Activated T-cell treated with anti-CD3 and anti-CD28 coated beads, Interleukin-2, amount 50 U/mL, for 4 hours (primary cell): Measurements from ENCODE around the gene PARVA. TPM values are rescaled to one million over a fixed set of nuclear protein-coding genes. Genes with fewer than 3 reads are reported as not detected.

Source experiments
- ATAC-seq, 2 donors: fragments of 200-7000 bp; cut with Tn5 transposase; one replicate each; pipeline ENCODE4 v1.10.0; 2021
- DNase-seq: peaks from one replicate; pipeline ENCODE4 v3.0.0-alpha.2; 2020
- H3K27me3 Mint-ChIP-seq: one replicate; pipeline ENCODE4 v1.8.0; 2021; ENCODE audit warnings: low read depth, mixed read lengths
- H3K36me3 Mint-ChIP-seq: one replicate; pipeline ENCODE4 v1.8.0; 2022; ENCODE audit warnings: mixed read lengths; ENCODE audit not compliant: insufficient read depth
- H3K4me1 Mint-ChIP-seq: one replicate; pipeline ENCODE4 v1.8.0; 2021; ENCODE audit warnings: low read depth, mixed read lengths
- H3K4me3 Mint-ChIP-seq: one replicate; pipeline ENCODE4 v1.8.0; 2021; ENCODE audit warnings: mild to moderate bottlenecking, moderate library complexity, mixed read lengths
- H3K9me3 Mint-ChIP-seq: one replicate; pipeline ENCODE4 v1.8.0; 2021; ENCODE audit warnings: mixed read lengths
- total RNA-seq, 3 donors: library from RNA; stranded (reverse); gene quantifications; one replicate each; pipeline ENCODE4 v1.2.1, GENCODE V29; 2021

PARVA gene
- total RNA-seq, 3 donors from 2014 or later = 0.11 to 0.76 (median 0.15) TPM

DNA sequence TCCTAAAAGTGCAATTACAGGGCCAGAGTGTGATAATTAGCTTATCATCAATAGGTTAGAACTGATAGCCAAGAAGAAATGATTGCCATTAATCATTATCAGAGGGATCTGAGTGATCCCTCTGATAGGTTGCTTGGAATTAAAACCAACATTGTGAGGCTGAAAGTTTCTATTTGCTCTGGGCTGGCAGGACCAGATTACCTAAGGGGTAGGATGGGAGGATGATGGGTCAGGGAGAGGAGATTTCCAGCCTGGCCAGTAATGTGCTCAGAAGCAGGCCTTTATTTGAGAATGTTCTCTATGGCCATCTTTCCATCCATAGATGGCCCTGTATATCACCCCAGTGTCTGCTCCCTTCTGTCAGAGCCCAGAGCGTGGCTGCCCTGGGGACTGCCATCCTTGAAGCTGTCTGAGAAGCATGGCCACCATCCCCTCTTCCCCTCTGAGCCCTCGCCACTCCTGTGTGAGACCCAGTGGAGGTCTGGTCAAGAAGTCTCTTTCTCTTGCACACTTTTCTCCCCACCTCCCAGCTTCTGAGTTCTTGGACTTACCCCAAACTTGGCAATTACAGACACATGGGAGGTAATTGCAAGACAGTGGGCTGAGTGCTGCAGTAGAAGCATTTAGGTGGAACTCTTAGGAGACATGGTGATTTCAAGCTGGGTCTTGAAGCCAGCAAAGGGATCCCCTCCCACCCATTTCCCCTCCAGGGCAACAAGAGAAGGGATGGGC is 11.7 kb downstream of the PARVA start:
- H3K27me3 Mint-ChIP-seq = peaks cover 14% of the 10 kb centered on the region
- H3K4me3 Mint-ChIP-seq = no peak overlapping the region
- no peaks in the 10 kb centered on the region for H3K36me3 Mint-ChIP-seq
- peaks cover 5% of the 10 kb centered on the region for H3K9me3 Mint-ChIP-seq
- ATAC-seq (no peak), DNase-seq (no peak)
- no peaks in the 10 kb centered on the region for H3K4me1 Mint-ChIP-seq

- Mint-ChIP-seq H3K36me3 (no peaks in the 10 kb centered on the region), H3K4me1 (no peaks in the 10 kb centered on the region), H3K27me3 (peaks cover 16% of the 10 kb centered on the region), H3K9me3 (no peaks in the 10 kb centered on the region), H3K4me3 (no peak overlapping the region)
- ATAC-seq = no peak
- DNase-seq = no peak
Measured at GRCh38 chr11:12389676-12390657, 12.6 kb downstream of the PARVA start.

DNA sequence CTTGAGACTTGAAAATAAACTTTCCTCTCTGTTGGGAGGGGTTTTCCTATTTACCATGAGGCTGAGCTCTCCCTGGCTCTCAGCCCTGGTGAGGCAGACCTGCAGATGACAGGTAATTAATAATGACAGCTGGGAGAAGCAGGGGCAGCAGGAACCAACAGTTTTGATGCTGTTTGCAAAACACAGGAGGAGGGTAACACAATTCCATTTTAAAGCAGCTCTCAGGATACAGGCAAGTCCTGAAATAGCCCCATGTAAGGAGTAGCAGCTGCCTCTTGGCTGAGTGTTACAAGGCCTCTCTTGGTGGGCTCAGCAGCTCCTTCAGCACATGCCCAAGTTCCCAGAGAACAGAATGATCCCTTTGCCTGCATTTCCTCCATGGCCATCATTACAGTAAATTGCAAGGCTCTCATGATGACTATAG is 13.3 kb downstream of the PARVA start:
- peaks cover 16% of the 10 kb centered on the region for H3K27me3 Mint-ChIP-seq
- no peak overlapping the region for H3K4me3 Mint-ChIP-seq
- no peaks in the 10 kb centered on the region for H3K36me3 Mint-ChIP-seq
- ATAC-seq (no peak), DNase-seq (no peak)
- H3K9me3 Mint-ChIP-seq = no peaks in the 10 kb centered on the region
- no peaks in the 10 kb centered on the region for H3K4me1 Mint-ChIP-seq

- DNase-seq (no peak), ATAC-seq (no peak)
- peaks cover 5% of the 10 kb centered on the region for H3K27me3 Mint-ChIP-seq
- peaks cover 5% of the 10 kb centered on the region for H3K4me1 Mint-ChIP-seq
- no peaks in the 10 kb centered on the region for H3K36me3 Mint-ChIP-seq
- H3K9me3 Mint-ChIP-seq = no peaks in the 10 kb centered on the region
- no peak overlapping the region for H3K4me3 Mint-ChIP-seq
Measured at GRCh38 chr11:12392672-12393071, 15.3 kb downstream of the PARVA start.

GRCh38 chr11:12393691-12394090 is 16.3 kb downstream of the PARVA start:
- ATAC-seq = no peak
- no peaks in the 10 kb centered on the region for H3K36me3 Mint-ChIP-seq
- peaks cover 6% of the 10 kb centered on the region for H3K4me1 Mint-ChIP-seq
- DNase-seq = no peak
- no peak overlapping the region for H3K4me3 Mint-ChIP-seq
- no peaks in the 10 kb centered on the region for H3K9me3 Mint-ChIP-seq
- H3K27me3 Mint-ChIP-seq = peaks cover 5% of the 10 kb centered on the region

DNA sequence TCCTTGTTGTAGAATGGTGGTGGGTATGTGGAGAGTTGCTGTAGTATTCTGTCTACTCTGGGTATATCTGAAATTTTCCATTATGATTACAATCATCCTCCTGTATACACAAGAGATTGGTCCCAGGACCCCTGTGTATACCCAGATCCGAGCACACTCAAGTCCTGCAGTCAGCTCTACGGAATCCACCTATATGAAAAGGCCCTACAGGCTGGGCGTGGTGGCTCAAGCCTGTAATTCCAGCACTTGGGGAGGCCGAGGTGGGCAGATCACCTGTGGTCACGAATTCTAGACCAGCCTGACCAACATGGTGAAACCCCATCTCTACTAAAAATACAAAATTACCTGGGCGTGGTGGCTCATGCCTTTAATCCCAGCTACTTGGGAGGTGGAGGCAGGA is 17.2 kb downstream of the PARVA start:
- Mint-ChIP-seq H3K27me3 (peaks cover 5% of the 10 kb centered on the region), H3K4me1 (peaks cover 6% of the 10 kb centered on the region), H3K36me3 (no peaks in the 10 kb centered on the region), H3K4me3 (no peak overlapping the region), H3K9me3 (no peaks in the 10 kb centered on the region)
- no peak for DNase-seq
- no peak for ATAC-seq

GRCh38 chr11:12395333-12395732 is 18.0 kb downstream of the PARVA start:
- DNase-seq (no peak), ATAC-seq (no peak)
- Mint-ChIP-seq H3K27me3 (peaks cover 2% of the 10 kb centered on the region), H3K4me1 (peaks cover 6% of the 10 kb centered on the region), H3K36me3 (no peaks in the 10 kb centered on the region), H3K9me3 (no peaks in the 10 kb centered on the region), H3K4me3 (no peak overlapping the region)

DNA sequence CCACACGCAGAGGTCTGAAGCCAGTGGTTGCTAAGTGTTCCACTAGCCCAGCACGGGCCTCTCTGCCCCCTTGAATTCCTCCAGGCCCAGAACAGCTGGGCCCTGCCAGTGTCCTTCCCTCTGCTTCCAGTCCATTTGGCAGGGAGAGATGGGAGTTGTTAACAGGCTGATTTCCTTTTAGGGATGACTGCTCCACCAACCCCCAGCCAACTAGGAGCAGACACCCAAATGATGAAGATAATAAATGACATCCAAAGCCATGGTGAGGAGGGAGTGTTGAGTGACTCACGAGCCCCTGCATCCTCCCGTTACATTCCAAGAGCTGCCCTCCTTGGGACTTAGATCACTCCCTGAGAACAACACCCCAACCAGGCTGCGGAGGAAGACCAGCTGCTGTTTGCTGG is 20.6 kb downstream of the PARVA start:
- Mint-ChIP-seq H3K36me3 (no peaks in the 10 kb centered on the region), H3K4me3 (no peak overlapping the region), H3K9me3 (no peaks in the 10 kb centered on the region), H3K27me3 (peaks cover 2% of the 10 kb centered on the region), H3K4me1 (peaks cover 6% of the 10 kb centered on the region)
- ATAC-seq = no peak
- no peak for DNase-seq

DNA sequence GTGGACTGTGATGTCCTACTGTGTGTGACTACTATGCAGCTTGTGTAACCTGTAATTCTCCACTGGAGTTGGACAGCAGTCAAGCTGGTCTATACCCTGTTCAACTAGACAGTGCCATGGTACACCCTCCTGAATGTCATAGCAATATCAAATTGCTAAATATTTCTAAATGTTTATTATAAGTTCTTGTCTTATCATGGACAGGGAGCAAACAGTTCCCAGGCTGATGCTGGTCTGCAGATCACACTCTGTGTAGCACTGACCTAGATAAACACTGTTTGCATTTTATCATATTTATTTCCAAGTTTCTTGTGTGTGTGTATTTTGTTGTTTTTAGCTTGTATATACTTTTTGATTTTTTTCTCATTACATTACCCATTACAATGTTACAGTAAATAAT is 22.0 kb downstream of the PARVA start:
- no peak overlapping the region for H3K4me3 Mint-ChIP-seq
- DNase-seq = no peak

GRCh38 chr11:12402025-12402424 is 24.7 kb downstream of the PARVA start:
- Mint-ChIP-seq H3K36me3 (no peaks in the 10 kb centered on the region), H3K9me3 (no peaks in the 10 kb centered on the region), H3K4me1 (peaks cover 3% of the 10 kb centered on the region), H3K4me3 (no peak overlapping the region), H3K27me3 (no peaks in the 10 kb centered on the region)
- DNase-seq = no peak
- no peak for ATAC-seq

More for the DNA sequence above, 22.0 kb downstream of the PARVA start:
- no peaks in the 10 kb centered on the region for H3K36me3 Mint-ChIP-seq
- no peak for ATAC-seq
- H3K9me3 Mint-ChIP-seq = no peaks in the 10 kb centered on the region
- H3K27me3 Mint-ChIP-seq = peaks cover under 1% of the 10 kb centered on the region
- H3K4me1 Mint-ChIP-seq = peaks cover 6% of the 10 kb centered on the region

GRCh38 chr11:12402691-12403120 is 25.3 kb downstream of the PARVA start:
- Mint-ChIP-seq H3K4me1 (peaks cover under 1% of the 10 kb centered on the region), H3K4me3 (no peak overlapping the region), H3K36me3 (no peaks in the 10 kb centered on the region), H3K27me3 (no peaks in the 10 kb centered on the region), H3K9me3 (no peaks in the 10 kb centered on the region)
- DNase-seq (no peak), ATAC-seq (no peak)

GRCh38 chr11:12403122-12403996 is 26.0 kb downstream of the PARVA start:
- DNase-seq (no peak), ATAC-seq (no peak)
- no peaks in the 10 kb centered on the region for H3K27me3 Mint-ChIP-seq
- H3K36me3 Mint-ChIP-seq = no peaks in the 10 kb centered on the region
- H3K9me3 Mint-ChIP-seq = no peaks in the 10 kb centered on the region
- no peak overlapping the region for H3K4me3 Mint-ChIP-seq
- no peaks in the 10 kb centered on the region for H3K4me1 Mint-ChIP-seq

DNA sequence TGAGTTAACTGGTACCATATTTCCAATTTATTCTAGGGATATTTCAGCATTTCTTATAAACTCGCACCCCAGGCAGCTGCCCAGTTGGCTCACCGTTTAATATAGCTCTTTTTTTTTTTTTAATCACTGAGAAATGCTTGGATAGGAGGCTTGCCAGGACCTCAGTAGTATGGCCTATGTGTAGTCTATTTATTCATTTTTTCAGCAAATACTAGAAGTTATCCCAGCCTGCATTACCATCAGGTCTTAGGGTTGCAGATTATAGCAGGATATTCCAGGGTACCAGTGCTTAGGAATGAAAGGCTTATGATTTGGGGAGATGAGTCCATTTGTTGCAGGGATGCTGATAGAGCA is 26.6 kb downstream of the PARVA start:
- H3K4me3 Mint-ChIP-seq = no peak overlapping the region
- no peaks in the 10 kb centered on the region for H3K9me3 Mint-ChIP-seq
- peaks cover 2% of the 10 kb centered on the region for H3K27me3 Mint-ChIP-seq
- no peaks in the 10 kb centered on the region for H3K4me1 Mint-ChIP-seq
- DNase-seq = no peak
- ATAC-seq = no peak
- H3K36me3 Mint-ChIP-seq = no peaks in the 10 kb centered on the region

DNA sequence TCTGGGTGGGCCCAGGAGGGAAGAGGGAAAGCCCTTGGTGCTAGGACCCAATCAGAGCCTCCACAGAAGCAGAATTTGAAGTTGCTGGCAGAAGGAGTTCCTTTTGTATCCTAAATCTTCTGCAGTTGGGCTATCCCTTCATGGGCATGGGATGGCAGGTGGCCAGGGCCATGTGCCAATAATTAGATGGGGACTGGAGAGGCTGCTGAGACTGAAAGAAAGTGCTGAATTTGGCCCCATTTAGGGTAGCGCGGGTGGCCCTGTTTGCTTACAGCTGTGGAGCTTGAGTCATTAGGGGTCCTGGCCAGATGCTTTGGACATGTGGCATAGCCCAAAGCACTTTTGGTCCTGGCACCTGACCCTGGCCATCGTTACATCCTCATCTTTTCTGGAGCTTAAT is 27.1 kb downstream of the PARVA start:
- H3K9me3 Mint-ChIP-seq = no peaks in the 10 kb centered on the region
- peaks cover 2% of the 10 kb centered on the region for H3K27me3 Mint-ChIP-seq
- ATAC-seq (no peak), DNase-seq (no peak)
- no peaks in the 10 kb centered on the region for H3K36me3 Mint-ChIP-seq
- H3K4me3 Mint-ChIP-seq = no peak overlapping the region
- H3K4me1 Mint-ChIP-seq = no peaks in the 10 kb centered on the region
